Measurements from ENCODE around the gene PICALM.

PICALM gene

DNA sequence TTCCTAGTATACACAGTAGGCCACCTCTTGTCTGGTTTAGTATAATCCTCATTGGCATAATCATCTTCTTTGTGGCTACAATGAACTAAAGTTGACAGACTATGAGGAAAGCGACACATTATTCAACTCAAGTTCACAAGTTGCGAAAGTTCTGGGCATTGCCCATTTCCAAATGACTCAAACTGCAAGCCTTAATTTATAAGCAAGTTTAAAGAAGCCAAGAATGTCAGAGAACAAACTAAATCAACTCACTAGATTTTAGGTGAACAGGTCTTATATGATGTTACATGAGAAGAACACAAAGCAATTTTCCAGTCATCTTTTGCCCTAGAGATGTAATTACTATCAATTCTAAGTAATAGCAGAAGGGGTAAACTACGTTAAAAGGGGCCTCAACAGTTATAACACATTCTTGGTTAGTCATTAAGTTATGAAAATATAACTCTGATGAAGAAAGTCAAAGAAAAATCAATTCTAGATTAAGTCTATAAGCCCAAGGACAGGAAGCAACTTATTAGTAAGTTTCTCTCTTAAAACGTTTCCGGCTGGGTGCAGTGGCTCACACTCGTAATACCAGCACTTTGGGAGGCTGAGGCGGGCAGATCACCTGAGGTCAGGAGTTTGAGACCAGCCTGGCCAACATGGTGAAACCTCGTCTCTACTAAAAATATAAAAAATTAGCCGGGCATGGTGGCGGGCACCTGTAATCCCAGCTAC is 21.5 kb downstream of the PICALM start:
- DNase-seq (ENCODE audit: low read depth), result peak; percentile 26

DNA sequence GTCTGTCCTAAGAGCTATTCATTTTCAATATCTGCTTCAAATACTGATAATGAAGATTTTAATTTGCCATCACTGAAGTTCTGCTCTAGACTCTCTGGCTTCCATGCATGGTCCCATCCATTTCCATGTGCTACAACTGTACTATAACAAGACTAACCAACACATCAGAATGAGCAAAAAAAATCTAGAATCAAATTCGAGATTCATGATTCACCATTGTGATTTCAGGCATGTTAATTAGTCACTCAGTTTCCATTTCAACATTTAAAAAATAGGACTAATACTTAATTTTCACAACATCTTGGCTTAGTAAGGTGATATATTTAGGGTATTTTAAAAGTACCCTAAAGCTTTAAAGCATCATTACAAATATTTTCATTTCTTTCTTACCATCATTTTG is 22.8 kb downstream of the PICALM start:
- no peak for DNase-seq (ENCODE audit: low read depth)

DNA sequence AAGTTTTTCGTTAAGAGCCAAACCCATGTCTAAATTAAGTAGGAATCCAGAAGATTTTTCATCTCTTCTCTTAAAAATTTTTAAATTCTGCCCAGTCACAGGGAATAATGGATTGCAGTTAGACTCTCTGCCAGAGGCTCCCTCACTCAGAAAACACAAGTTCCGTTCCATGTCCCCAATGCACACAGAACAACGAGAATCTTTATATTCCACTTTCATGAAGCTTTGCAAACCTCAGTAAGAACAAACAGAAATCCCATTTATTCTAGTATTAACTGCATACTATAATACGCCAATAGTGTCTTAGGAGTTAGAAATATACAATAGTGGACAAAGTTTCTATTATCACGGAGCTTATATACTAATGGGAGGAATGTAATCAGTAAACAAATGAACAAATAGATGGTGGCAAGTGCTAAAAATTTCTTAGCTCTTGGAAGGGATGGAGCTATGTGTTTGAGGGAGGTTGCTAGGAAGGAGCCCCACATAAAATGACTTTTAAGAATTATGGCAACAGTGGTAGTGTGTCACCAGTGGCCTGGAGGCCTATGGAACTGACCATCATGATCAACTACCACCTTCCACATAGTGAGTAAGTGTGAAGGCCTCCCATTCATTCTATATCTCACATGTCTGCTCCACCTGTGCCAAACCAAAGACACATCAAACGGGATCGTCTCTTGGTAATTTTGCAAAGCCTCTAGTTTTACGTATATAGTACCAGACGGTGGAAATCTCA is 24.9 kb downstream of the PICALM start:
- no peak for DNase-seq (ENCODE audit: low read depth)

DNA sequence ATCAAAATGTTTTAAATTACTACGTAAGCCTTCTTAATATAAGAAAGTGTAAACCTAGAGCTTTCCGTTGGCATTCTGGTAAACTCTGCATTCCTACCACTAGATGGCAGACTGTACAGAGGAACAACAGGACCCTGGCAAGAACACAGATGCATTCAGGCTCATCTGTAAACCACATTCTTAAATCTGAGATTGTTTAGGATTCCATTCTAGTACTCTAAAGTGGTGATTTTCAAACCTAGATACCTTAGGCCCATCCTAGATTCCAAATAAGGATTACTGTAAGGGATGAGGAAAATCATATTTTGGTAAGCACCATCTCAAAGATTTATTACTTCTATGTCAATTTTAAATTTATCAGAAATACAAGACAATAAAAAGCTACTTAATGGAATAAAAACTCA is 26.9 kb downstream of the PICALM start:
- peak; percentile 36 for DNase-seq (ENCODE audit: low read depth)

DNA sequence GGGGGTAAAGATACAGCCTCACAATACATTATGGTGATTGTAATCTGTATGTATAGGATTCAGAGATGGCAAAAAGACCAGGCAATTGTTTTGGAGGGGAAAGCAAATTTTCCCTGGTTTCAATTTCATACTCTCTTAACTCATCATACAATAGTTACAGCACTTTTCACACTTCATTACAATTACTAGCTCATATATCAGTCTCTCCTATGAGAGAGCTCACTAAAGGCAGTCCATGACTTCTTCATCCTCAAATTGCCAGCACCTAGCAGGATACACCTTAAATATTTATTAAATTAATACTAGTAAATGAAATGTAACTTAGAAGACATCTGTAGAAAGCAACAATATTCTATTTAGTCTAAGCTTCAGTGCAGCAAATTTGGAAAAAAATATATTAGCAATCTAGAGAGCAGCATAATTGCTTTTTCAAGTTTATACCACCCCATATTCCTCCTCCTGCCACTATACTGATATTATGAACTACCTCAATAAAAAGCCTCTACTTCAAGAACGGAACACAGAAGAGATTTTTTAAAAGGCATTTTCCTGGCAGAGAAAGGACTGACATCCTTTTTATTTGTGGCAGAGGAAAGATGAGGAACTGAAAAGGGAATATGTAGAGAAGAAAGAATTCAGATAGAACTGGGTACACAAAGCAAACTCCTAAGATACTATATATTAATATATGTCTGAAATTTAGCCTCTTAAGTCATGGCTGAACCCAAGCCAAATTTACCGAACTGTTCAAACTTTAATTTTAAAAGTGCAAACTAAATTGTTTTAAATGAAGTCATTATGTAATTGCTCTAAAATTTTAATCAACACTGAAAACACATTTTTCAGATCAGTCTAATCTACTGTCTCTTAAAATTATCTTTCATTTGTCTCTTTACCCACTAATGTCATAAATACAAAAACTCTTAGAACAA is 27.7 kb downstream of the PICALM start:
- no peak for DNase-seq (ENCODE audit: low read depth)

DNA sequence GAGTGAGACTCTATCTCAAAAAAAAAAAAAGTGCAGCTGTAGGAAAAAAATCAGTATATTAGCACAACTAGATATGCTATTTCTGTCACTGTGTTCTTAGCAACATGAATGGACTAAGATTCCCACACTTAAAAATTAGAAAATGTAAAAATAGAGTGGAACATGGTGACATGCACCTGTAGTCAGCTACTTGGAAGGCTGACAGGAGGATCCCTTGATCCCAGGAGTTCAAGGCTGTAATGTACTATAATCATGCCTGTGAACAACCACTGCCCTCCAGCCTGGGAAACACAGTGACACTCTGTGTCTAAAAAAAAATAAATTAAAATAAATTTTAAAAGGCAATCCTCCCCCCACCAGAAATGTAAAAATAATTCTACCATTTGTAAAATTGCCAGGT is 29.8 kb downstream of the PICALM start:
- DNase-seq (ENCODE audit: low read depth), result no peak

DNA sequence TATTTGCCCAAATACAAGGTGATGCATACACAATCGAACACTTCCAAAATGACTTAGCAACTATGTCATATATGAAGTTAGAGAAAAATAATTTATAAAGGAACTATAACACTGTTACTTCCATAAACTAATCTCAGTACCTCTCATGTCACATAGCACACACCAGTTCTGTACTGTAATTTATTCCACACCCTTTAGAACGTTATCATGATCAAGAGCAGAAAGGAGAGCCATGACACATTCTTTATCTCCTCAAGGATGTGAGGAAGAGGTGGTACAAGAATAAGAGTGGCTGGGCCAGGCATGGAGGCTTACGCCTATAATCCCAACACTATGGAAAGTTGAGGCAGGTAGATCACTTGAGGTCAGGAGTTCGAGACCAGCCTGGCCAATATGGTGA is 31.1 kb downstream of the PICALM start:
- no peak for DNase-seq (ENCODE audit: low read depth)

DNA sequence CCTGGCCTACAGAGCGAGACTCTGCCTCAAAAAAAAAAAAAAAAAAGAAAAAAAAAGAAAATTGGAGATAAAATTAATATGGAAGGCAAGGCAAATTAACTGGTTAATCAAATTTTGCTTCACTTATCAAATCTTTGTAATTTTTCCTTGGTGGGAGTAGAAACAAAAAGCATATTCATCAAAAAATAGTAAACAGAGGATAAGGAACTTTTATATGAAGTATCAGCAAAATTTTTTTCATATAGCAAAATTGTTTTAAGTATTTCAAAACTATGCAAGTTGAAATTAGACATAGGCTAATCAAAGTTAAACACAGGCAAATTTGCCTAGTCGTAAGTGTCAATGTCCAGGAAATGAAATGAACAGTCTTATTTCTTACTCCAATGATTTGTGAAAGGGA is 33.0 kb downstream of the PICALM start:
- no peak for DNase-seq (ENCODE audit: low read depth)

DNA sequence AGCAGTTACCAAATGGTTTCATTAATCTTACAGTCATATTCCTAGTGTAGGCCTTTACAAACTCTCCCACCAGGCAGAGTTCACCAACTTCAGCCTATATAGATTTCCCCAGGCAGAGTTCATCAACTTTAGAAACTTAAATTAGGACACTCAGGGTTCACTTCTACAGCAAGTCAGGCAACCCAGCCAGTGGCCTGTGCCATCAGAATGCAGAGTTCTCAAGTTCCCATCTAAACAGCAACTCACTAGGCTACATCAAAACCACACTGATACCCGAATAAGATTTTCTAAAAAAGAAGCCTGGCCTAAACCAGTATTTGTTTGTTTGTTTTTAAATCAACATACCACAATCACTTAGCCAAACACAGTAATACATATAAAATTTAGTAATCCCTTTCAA is 33.7 kb downstream of the PICALM start:
- no peak for DNase-seq (ENCODE audit: low read depth)

DNA sequence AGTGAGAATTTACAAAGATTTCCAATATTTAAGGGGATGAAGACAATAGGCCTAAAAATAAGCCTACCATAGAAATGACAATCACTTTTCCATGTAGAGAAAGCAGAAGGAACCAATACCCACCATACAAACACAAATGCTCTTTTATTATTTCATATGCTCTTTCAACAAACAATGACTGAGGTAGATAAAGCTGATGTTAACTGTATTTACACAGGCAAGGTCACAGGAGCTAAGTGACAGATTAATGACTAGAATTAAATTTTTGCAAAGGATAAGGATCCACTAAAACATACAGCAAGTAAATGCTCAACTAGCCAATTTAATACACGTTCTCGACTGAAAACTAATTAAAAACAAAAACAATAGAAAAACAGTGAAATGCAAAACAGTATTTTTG is 34.2 kb downstream of the PICALM start:
- DNase-seq (ENCODE audit: low read depth), result no peak

DNA sequence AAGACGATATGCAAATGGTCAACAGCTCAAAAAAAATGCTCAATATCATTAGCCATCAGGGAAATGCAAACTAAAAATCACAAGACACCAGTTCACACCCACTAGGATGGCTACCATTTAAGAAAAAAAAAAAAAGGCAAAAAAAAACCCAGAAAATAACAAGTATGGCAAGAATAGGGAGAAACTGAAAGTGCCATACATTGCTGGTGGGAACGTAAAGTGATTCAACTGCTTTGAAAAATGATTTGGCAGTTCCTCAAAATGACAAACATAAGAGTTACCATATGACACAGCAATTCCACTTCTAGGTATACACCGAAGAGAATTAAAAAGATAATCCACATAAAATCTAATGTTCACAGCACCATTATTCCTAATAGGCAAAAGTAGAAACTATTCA is 47.5 kb downstream of the PICALM start:
- no peak for DNase-seq (ENCODE audit: low read depth)

DNA sequence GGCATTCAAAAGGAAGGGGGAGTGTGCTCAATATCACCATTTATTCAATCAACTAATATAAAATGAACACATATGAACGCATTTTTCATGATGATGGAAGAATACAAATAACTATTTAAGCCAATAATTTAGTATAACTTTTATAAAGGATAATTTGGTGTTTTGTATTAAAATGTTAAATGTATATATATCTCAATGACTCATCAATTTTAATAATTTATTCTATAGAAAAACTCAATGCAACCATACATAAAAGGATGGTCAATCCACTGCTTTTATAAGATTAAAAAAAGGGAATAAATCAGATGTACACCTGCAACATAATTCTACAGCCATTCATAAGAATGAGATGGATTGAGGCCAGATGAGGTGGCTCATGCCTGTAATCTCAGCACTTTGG is 50.6 kb downstream of the PICALM start:
- no peak for DNase-seq (ENCODE audit: low read depth)

DNA sequence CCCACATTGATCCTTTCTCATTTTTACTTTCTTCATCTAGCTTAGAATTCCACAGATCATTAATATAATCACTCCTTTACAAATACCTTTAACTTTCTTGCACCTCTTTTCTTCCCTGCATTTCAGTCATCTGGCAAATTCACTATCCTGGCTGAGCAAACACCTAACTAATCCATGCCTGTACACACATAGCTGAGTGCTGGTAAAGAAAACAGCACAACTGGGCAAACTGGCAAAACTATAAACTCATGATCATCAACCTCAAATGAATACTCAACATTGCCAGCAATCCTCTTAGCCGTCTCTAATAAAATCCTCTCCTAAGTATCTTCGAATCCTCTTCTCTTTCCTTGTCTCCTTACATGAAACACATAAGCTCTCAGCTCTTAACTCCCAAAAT is 52.4 kb downstream of the PICALM start:
- no peak for DNase-seq (ENCODE audit: low read depth)

DNA sequence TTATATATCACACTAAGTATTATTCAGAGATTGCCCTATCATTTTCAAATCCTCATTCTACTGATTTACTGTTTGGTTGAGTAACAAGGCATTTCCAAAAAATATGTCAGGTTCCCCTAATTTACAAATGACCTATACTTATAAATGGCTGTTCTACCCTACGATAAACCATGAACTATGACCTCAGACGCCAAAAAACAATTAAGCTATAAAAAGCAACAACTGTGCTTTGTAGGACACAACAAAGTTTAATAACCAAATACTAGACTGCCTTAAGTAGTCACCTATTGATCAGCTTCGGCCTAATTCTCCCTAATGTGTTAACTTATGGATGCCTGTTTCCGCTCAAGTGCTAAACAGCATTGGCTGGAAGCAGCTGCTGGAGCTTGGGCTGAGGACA is 53.2 kb downstream of the PICALM start:
- no peak for DNase-seq (ENCODE audit: low read depth)

DNA sequence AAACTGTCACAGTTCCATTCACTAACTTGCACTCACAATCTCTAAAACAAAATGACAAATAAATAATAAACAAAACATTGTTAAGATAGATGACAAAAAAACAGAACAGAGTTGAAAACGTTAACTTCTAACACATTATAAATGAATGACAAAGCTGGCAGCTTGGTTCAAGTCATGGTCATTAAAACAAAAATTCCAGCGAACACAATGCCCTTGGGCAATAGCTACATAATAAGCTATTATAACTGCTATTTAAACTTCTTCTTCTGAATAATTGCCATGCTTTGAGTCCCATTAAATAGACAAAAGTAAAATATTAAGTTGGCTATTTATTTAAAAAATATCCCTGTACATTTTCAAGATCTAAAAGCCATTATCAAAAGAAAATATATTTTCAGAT is 54.7 kb downstream of the PICALM start:
- no peak for DNase-seq (ENCODE audit: low read depth)

DNA sequence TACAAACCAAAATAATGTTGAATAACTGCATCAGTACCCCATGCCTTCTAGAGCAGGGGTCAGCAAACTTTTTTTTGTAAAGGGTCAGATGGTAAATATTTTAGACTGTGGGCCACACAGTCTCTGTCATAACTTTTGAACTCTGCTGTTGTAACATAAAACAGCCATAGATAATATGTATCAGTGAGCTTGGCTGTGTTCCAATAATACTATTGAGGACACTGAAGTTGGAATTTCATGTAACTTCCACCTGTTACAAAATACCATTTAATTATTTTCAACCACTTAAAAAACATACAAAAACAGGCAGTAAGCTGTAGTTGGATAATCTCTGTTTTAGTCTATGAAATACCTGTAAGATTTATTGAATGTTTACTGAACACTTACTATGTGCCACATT is 55.2 kb downstream of the PICALM start:
- no peak for DNase-seq (ENCODE audit: low read depth)

DNA sequence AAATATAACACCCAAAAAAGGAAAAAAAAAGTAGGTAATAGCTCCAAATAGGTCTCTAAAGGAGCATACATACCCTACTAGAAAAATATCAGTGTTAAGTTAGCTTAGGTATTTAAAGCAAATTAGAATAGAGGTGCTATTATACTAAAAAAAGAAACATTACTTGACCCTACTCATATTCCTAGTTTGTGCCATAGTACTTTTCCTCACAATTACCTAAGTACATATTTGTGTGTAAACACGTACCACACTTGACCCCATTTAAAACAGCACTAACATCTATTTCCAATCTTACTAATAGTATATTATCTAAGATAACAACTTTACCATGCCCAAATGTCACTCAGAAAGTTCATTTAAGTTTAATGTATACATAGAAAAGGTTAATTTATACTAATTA is 57.7 kb downstream of the PICALM start:
- no peak for DNase-seq (ENCODE audit: low read depth)

DNA sequence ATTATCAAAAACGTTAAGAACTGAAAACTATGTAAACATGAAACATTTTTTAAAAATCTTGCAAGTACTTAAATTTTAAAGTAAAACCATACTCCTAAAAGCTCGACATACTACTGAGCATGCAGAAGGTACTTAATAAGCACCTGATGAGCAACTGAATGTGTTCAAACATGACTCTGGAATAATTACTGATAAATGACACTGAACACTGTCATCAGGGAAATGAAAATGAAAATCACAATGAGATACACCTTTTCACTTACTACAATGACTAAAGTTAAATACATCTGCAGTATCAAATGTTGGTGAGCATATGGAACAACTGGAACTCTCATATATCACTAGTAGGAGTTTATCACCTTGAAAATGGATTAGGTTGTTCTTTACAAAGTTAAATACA is 65.2 kb downstream of the PICALM start:
- no peak for DNase-seq (ENCODE audit: low read depth)

DNA sequence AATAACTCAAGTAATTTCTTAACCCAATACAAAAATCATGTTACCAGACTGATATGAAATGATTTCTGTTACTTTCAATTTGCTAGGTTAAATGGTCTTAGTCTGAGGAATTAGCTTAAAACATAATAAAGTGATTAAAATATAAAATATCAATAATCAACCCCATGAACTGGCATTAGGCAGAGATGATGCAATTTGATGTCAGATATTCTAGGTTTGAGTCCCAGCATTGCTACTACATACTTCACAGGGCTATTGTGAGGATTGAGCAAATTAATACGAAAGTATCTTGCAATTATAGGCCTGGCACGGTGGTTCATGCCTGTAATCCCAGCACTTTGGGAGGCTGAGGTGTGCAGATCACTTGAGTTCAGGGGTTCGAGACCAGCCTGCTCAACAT is 66.5 kb downstream of the PICALM start:
- no peak for DNase-seq (ENCODE audit: low read depth)

DNA sequence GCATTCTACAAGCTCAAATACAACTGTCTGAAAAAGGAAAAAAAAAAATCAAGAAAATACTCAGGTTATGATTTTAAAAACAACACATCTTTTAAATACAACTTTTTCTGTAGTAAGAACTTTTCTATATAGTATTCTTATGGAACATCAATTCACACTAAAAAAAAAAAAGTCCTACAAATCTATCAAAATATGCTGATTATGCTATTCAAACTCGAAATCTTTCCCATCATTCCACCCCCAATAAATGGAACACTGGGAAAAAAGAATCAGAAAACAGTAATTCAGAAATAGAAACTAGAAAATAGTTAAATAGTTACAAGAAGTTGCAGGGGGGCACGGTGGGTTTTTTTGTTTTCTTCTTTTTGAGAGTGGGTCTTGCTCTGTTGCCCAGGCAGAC is 77.4 kb downstream of the PICALM start:
- no peak for DNase-seq (ENCODE audit: low read depth)

DNA sequence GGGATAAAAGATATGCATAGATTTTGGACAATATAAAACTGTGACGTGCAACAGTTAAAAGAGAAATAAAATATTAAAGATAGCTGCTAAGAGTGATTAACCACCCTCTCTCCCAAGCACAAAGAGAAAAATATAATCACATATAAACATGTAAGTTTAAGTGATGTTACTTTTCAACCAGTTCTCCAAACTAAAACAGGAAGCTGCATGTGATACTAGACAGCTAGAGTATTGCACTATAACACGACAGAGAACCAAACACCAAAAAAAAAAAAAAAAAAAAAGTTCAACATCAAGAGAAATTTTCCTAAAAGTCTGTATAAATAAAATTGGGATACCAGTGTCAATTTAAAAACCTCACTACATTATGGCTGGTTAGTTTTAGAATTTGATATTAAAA is 79.1 kb downstream of the PICALM start:
- no peak for DNase-seq (ENCODE audit: low read depth)

DNA sequence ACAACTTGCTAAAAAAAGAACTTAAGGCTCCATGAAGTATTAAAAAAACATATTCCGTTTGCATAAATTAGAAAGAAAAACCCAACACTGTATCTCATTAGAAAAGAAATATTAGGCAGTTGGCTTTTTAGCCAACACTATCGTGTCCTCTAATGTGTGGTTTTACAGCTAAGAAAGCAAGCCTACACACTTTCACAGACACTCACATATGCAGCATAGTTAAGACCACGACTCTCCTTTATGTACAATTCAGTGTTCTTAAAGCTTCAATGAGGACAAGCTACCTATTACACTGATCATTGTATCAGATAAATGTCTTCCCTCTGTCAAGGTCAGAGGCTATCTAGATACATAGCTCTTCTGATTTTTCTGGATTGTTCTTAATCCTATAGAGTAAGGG is 80.1 kb downstream of the PICALM start:
- no peak for DNase-seq (ENCODE audit: low read depth)

DNA sequence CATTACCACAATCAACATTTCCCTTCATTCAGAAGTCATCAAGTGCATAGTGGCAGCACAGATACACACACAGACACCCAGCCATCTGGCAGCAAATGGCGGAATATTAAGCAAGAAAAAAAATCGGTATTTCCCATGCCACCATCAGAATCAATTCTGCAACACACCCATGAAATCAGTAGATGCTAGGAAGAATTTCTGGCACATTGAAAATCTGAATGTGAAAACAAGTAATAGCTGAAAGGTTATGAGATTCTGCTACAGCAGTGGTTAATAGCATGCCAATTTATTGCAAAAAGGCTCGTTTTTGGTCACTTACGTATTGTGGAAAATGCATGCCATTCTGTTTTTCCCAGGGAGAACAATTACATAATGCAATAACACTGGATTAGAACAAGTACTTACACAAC is 91.1 kb downstream of the PICALM start:
- no peak for DNase-seq (ENCODE audit: low read depth)

Measured in activated T-cell treated with anti-CD3 and anti-CD28 coated beads for 24 hours (primary cell).